Upper lobe of right lung (tissue), 1 donor: ENCODE data around the gene RAP1GAP2. TPM values are rescaled to one million over a fixed set of nuclear protein-coding genes. Genes with fewer than 3 reads are reported as not detected.

Experiments used
- ATAC-seq: fragments of 200-7000 bp; cut with Tn5 transposase; one replicate; pipeline ENCODE4 v1.9.1; 2020; ENCODE audit warnings: mild to moderate bottlenecking, moderate library complexity
- DNase-seq: peaks from one replicate; pipeline ENCODE4 v3.0.0-alpha.2; 2020
- H3K27ac ChIP-seq: fragments of 200-600 bp; one replicate; pipeline ENCODE4 v1.8.0; 2022
- H3K27me3 ChIP-seq: fragments of 200-600 bp; one replicate; pipeline ENCODE4 v1.8.0; 2022; ENCODE audit warnings: mild to moderate bottlenecking
- H3K36me3 ChIP-seq: fragments of 200-600 bp; one replicate; pipeline ENCODE4 v1.8.0; 2022
- H3K4me1 ChIP-seq: fragments of 200-600 bp; one replicate; pipeline ENCODE4 v1.8.0; 2022
- H3K4me3 ChIP-seq: fragments of 200-600 bp; one replicate; pipeline ENCODE4 v1.8.0; 2022; ENCODE audit warnings: mild to moderate bottlenecking
- H3K9me3 ChIP-seq: fragments of 200-600 bp; one replicate; pipeline ENCODE4 v1.8.0; 2022
- intact Hi-C: fragments of 100-400 bp; cut with DNase I; formaldehyde crosslinking; loops from one replicate; pipeline ENCODE4 v1.11.0; 2022
- total RNA-seq: library from RNA; stranded (reverse); fragmentation: NEBNext Ultra II Directional; extraction: Animal tissue kit (Norgen Biotek cat#: 25700); gene quantifications from one replicate; pipeline ENCODE4 v1.2.1, GENCODE V29; 2021
- TF ChIP-seq, protein P1 (sequence below): fragments of 200-600 bp; IDR thresholded peaks from one replicate; pipeline ENCODE4 v1.8.0; 2022; ENCODE audit warnings: antibody characterized with exemption
- donor health status: DM: no; HTN: yes; CAD: no; lungs with severe emphysema.

RAP1GAP2 gene
- total RNA-seq, 1 donor from 2014 or later, result 16.1 TPM

DNA sequence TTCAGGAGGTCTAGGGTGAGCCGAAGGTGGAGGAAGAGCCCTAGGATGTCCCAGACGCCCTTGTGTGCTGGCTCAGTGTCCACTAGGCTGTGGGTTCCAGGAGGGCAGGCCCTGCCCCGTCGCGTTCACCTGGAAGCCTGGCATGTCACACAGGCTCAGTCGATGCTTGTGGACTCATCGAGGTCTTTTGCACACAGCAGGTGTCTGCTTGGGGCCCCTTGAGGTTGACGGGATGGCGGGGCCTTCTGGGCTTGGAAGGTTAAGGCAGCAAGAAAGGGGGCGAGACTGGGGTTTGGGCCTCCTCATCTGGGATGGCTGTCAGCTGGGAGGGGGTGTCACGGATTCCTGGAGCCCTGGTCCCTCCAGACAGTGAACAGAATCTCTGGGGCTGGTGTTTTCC lies 1.9 kb downstream of the RAP1GAP2 start:
- ATAC-seq (no peak), DNase-seq (no peak)
- Histone ChIP-seq H3K4me3 (no peak overlapping the region), H3K27me3 (peaks cover 16% of the 10 kb centered on the region), H3K9me3 (no peaks in the 10 kb centered on the region), H3K36me3 (no peaks in the 10 kb centered on the region), H3K4me1 (no peaks in the 10 kb centered on the region), H3K27ac (no peak overlapping the region)
- TF ChIP-seq, protein P1, sequence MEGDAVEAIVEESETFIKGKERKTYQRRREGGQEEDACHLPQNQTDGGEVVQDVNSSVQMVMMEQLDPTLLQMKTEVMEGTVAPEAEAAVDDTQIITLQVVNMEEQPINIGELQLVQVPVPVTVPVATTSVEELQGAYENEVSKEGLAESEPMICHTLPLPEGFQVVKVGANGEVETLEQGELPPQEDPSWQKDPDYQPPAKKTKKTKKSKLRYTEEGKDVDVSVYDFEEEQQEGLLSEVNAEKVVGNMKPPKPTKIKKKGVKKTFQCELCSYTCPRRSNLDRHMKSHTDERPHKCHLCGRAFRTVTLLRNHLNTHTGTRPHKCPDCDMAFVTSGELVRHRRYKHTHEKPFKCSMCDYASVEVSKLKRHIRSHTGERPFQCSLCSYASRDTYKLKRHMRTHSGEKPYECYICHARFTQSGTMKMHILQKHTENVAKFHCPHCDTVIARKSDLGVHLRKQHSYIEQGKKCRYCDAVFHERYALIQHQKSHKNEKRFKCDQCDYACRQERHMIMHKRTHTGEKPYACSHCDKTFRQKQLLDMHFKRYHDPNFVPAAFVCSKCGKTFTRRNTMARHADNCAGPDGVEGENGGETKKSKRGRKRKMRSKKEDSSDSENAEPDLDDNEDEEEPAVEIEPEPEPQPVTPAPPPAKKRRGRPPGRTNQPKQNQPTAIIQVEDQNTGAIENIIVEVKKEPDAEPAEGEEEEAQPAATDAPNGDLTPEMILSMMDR, result no peak
- intact Hi-C loops, result no loop called here

GRCh38 chr17:2798678-2799077 lies 2.4 kb downstream of the RAP1GAP2 start:
- no peak overlapping the region for H3K27ac ChIP-seq
- H3K27me3 ChIP-seq, result peaks cover 11% of the 10 kb centered on the region
- no peaks in the 10 kb centered on the region for H3K4me1 ChIP-seq
- no peaks in the 10 kb centered on the region for H3K9me3 ChIP-seq
- ATAC-seq (no peak), DNase-seq (no peak)
- H3K4me3 ChIP-seq, result no peak overlapping the region
- no peaks in the 10 kb centered on the region for H3K36me3 ChIP-seq
- TF ChIP-seq, protein P1, result no peak
- intact Hi-C loops, result no loop called here

DNA sequence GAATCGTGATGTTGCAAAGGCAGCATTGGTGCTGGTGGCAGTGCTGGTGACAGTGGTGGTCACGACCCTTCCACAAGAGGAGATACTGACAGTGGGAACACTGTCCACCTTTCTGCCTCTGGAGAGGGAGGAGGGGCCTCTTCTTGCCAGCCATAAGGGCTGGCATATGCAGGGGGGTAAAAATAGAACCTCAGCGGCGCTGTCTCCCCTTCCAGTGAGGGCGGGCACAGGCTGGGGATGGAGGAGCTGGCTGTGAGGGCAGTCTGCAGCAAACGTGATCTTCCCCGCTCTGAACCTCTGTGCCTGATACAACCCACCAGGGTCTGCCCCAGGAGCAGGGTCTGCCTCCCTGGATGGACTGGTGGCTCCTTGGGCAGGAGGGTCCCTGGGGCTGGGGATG lies 3.4 kb downstream of the RAP1GAP2 start:
- ATAC-seq, result no peak
- intact Hi-C loops, result no loop called here

DNA sequence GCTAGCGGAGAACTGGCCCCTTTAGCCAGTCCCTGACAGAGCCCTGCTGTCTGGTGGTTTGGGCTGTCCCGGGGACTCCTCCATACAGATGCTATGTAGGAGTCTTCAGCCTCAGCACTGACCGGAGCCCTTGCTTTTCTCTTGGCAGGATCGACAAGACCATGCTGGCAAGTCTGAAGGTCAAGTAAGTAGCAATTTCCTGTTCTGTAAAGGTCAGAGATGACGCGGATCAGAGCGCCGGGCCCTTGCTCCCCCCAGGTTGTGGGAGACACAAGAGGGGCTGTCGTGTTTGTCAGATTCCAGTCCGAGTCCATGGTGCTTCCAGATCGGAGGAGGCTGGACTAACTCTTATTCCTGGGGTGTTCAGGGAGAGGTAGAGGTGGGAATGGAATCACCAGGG lies 4.1 kb downstream of the RAP1GAP2 start:
- ATAC-seq (no peak), DNase-seq (no peak)
- intact Hi-C loops, result no loop called here
- Histone ChIP-seq H3K36me3 (no peaks in the 10 kb centered on the region), H3K27me3 (peaks cover 3% of the 10 kb centered on the region), H3K9me3 (no peaks in the 10 kb centered on the region), H3K4me3 (no peak overlapping the region), H3K27ac (no peak overlapping the region), H3K4me1 (no peaks in the 10 kb centered on the region)
- TF ChIP-seq, protein P1, result no peak

More for the DNA sequence above, 3.4 kb downstream of the RAP1GAP2 start:
- no peaks in the 10 kb centered on the region for H3K9me3 ChIP-seq
- H3K4me3 ChIP-seq, result no peak overlapping the region
- H3K36me3 ChIP-seq, result no peaks in the 10 kb centered on the region
- H3K27ac ChIP-seq, result no peak overlapping the region
- no peaks in the 10 kb centered on the region for H3K4me1 ChIP-seq
- H3K27me3 ChIP-seq, result peaks cover 4% of the 10 kb centered on the region
- no peak for DNase-seq
- TF ChIP-seq, protein P1, result no peak

- TF ChIP-seq, protein P1, result no peak
- no peaks in the 10 kb centered on the region for H3K9me3 ChIP-seq
- H3K4me3 ChIP-seq, result no peak overlapping the region
- intact Hi-C loops, result no loop called here
- H3K27ac ChIP-seq, result no peak overlapping the region
- no peak for DNase-seq
- H3K36me3 ChIP-seq, result no peaks in the 10 kb centered on the region
- no peaks in the 10 kb centered on the region for H3K4me1 ChIP-seq
- no peak for ATAC-seq
- no peaks in the 10 kb centered on the region for H3K27me3 ChIP-seq
These were observed 5.6 kb downstream of the RAP1GAP2 start for GRCh38 chr17:2801841-2802240.

DNA sequence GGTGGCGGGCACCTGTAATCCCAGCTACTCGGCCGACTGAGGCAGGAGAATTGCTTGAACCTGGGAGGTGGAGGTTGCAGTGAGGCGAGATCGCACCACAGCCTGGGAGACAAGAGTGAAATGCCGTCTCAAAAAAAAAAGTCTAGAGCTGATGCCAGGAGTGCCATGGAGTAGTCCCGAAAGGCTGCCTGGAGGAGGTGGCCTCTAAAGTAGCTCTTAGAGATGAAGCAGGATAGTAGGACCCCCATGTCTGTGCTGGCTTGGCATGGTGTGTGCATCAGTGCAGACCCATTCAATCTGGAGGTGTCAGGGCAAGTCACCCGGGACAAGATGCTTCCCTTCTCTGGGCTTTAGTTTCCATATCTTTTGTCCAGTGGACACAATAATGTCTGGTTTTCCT lies 6.3 kb downstream of the RAP1GAP2 start:
- Histone ChIP-seq H3K4me3 (no peak overlapping the region), H3K36me3 (no peaks in the 10 kb centered on the region), H3K9me3 (no peaks in the 10 kb centered on the region), H3K27ac (no peak overlapping the region), H3K4me1 (no peaks in the 10 kb centered on the region), H3K27me3 (no peaks in the 10 kb centered on the region)
- ATAC-seq, result no peak
- DNase-seq, result no peak
- TF ChIP-seq, protein P1, result no peak
- intact Hi-C loops, result no loop called here
